Natural killer cell treated with Interleukin-12 subunit alpha and Interleukin-12 subunit beta and Interleukin-15 and Interleukin-18, amount 100 ng/mL, for 72 hours (primary cell): ENCODE results near the gene ELFN2. TPM values are rescaled to one million over a fixed set of nuclear protein-coding genes. Genes with fewer than 3 reads are reported as not detected.

Experiments used
- ATAC-seq, 2 donors: fragments of 150-1000 bp; cut with Tn5 transposase in 1 of 2; sonication (Bioruptor Pico), chemical (Tn5 transposase) in 1 of 2; 2 replicates each; pipeline ENCODE4 v1.10.0; 2021
- DNase-seq: peaks from one replicate; pipeline ENCODE4 v3.0.0; 2022; ENCODE audit warnings: low spot score
- H3K27ac Mint-ChIP-seq, 2 donors: 1 replicate in 1 of 2; 2 replicates in 1 of 2; pipeline ENCODE4 v1.8.0; 2022; ENCODE audit warnings: mixed read lengths in 2 of 2, mild to moderate bottlenecking in 1 of 2, moderate library complexity in 1 of 2
- H3K27me3 Mint-ChIP-seq, 2 donors: 1 replicate in 1 of 2; 2 replicates in 1 of 2; pipeline ENCODE4 v1.8.0; 2022; ENCODE audit warnings: mixed read lengths in 2 of 2
- H3K36me3 Mint-ChIP-seq: one replicate; pipeline ENCODE4 v1.8.0; 2022; ENCODE audit warnings: mixed read lengths
- H3K4me1 Mint-ChIP-seq, 2 donors: 1 replicate in 1 of 2; 2 replicates in 1 of 2; pipeline ENCODE4 v1.8.0; 2022; ENCODE audit warnings: low read depth in 2 of 2, mixed read lengths in 2 of 2, mild to moderate bottlenecking in 1 of 2
- H3K4me3 Mint-ChIP-seq: one replicate; pipeline ENCODE4 v1.8.0; 2022; ENCODE audit warnings: mixed read lengths
- H3K9me3 Mint-ChIP-seq: 2 replicates; pipeline ENCODE4 v1.8.0; 2022; ENCODE audit warnings: mixed read lengths
- total RNA-seq, 2 donors: library from RNA; stranded (reverse); gene quantifications; one replicate each; pipeline ENCODE4 v1.2.3, GENCODE V29; 2022

ELFN2 gene
- total RNA-seq, 2 donors from 2014 or later: 0.40 TPM; not detected in 1

DNA sequence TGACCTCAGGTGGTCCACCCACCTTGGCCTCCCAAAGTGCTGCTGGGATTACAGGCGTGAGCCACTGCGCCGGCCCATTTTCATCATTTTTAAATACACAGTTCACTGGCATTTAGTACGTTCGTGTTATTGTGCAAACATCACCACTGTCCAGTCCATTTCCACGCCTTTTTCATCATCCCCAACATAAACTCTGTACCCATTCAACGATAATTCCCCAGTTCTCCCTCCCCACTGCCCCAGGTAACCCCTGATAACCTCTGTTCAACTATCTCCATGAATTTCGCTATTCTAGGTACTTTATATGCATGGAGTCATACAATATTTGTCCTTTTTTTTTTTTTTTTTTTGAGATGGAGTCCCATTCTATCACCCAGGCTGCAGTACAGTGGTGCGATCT lies 18.2 kb upstream of the ELFN2 start:
- ATAC-seq (no peak), DNase-seq (no peak)
- no peak overlapping the region for H3K4me3 Mint-ChIP-seq
- H3K27ac Mint-ChIP-seq: no peak overlapping the region
- H3K36me3 Mint-ChIP-seq: peaks cover 5% of the 10 kb centered on the region
- peaks cover 7 to 10% of the 10 kb centered on the region in 2 donors for H3K4me1 Mint-ChIP-seq
- peaks cover 3% of the 10 kb centered on the region for H3K9me3 Mint-ChIP-seq
- peaks cover 10 to 16% of the 10 kb centered on the region in 2 donors for H3K27me3 Mint-ChIP-seq

GRCh38 chr22:37443977-37444376 lies 16.7 kb upstream of the ELFN2 start:
- Mint-ChIP-seq H3K4me1 (peaks cover 7 to 10% of the 10 kb centered on the region in 2 donors), H3K27ac (no peak overlapping the region), H3K36me3 (peaks cover 5% of the 10 kb centered on the region), H3K9me3 (peaks cover 3% of the 10 kb centered on the region), H3K27me3 (peaks cover 10 to 16% of the 10 kb centered on the region in 2 donors), H3K4me3 (no peak overlapping the region)
- ATAC-seq: no peak
- no peak for DNase-seq

- H3K4me1 Mint-ChIP-seq: peaks cover 7 to 10% of the 10 kb centered on the region in 2 donors
- peaks cover 10 to 16% of the 10 kb centered on the region in 2 donors for H3K27me3 Mint-ChIP-seq
- no peak for ATAC-seq
These were observed 15.8 kb upstream of the ELFN2 start for GRCh38 chr22:37443086-37443485.

DNA sequence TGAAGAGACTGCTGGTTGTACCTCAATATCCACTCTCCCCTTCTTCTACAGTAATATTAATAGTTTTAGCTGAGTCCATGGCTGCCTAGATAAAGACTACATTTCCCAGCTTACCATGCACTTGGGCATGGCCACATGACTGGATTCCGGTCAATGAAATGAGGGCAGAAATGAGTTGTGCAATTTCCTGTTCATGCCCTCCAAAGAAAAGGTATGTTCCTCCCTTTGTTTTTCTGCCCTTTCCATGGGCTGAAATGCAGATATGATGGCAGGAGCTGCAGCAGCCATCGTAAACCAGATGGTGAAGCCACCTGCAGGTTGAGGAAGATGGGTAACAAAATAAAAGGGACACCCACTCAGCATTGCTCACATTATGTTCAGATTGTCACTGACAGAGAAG lies 15.3 kb upstream of the ELFN2 start:
- H3K27ac Mint-ChIP-seq: peak overlapping the region in 1 of 2 donors; percentile 54
- H3K27me3 Mint-ChIP-seq: peaks cover 10 to 16% of the 10 kb centered on the region in 2 donors
- H3K4me1 Mint-ChIP-seq: peaks cover 7 to 10% of the 10 kb centered on the region in 2 donors
- H3K36me3 Mint-ChIP-seq: peaks cover 5% of the 10 kb centered on the region
- peak; percentile 62 to 83 for ATAC-seq
- peaks cover 3% of the 10 kb centered on the region for H3K9me3 Mint-ChIP-seq
- DNase-seq: no peak
- H3K4me3 Mint-ChIP-seq: no peak overlapping the region

More at GRCh38 chr22:37443086-37443485, 15.8 kb upstream of the ELFN2 start:
- DNase-seq: no peak
- H3K36me3 Mint-ChIP-seq: peaks cover 5% of the 10 kb centered on the region
- peaks cover 3% of the 10 kb centered on the region for H3K9me3 Mint-ChIP-seq
- no peak overlapping the region for H3K4me3 Mint-ChIP-seq
- peak overlapping the region in 1 of 2 donors; percentile 54 for H3K27ac Mint-ChIP-seq

DNA sequence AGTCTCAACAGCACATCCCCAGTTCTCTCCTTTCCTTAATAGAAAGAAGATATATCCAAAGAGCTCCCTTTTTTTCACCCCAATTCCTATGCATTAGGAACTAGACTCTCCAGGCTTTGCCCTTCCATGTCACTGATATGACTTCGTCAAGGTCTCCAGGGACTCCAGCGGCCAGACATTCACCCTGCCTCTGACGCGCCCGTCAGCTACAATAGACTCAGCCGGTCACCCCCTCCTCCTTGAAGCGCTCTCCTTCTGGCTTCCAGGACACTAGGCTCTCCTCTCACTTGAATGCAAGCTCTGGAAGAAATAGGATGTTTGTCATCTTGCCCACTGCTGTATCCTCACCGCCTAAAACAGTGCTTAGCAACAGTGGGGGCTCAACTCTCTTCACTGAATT lies 14.9 kb upstream of the ELFN2 start:
- Mint-ChIP-seq H3K9me3 (peaks cover 3% of the 10 kb centered on the region), H3K4me3 (no peak overlapping the region), H3K4me1 (peaks cover 7 to 10% of the 10 kb centered on the region in 2 donors), H3K27ac (peak overlapping the region in 1 of 2 donors; percentile 54), H3K27me3 (peaks cover 12 to 16% of the 10 kb centered on the region in 2 donors), H3K36me3 (peaks cover 5% of the 10 kb centered on the region)
- peak in 1 of 2 donors; percentile 9 for ATAC-seq
- DNase-seq: no peak

GRCh38 chr22:37440875-37441274 lies 13.6 kb upstream of the ELFN2 start:
- Mint-ChIP-seq H3K4me1 (peaks cover 7 to 10% of the 10 kb centered on the region in 2 donors), H3K27ac (no peak overlapping the region), H3K36me3 (peaks cover 5% of the 10 kb centered on the region), H3K27me3 (peaks cover 13 to 16% of the 10 kb centered on the region in 2 donors), H3K4me3 (no peak overlapping the region), H3K9me3 (peaks cover 3% of the 10 kb centered on the region)
- DNase-seq (no peak), ATAC-seq (no peak)

GRCh38 chr22:37439347-37439746 lies 12.1 kb upstream of the ELFN2 start:
- peaks cover 3% of the 10 kb centered on the region for H3K9me3 Mint-ChIP-seq
- no peak for ATAC-seq
- H3K36me3 Mint-ChIP-seq: peaks cover 5% of the 10 kb centered on the region
- DNase-seq: no peak
- H3K27me3 Mint-ChIP-seq: peaks cover 16 to 17% of the 10 kb centered on the region in 2 donors
- no peak overlapping the region for H3K27ac Mint-ChIP-seq
- H3K4me1 Mint-ChIP-seq: peaks cover 7 to 10% of the 10 kb centered on the region in 2 donors
- no peak overlapping the region for H3K4me3 Mint-ChIP-seq

DNA sequence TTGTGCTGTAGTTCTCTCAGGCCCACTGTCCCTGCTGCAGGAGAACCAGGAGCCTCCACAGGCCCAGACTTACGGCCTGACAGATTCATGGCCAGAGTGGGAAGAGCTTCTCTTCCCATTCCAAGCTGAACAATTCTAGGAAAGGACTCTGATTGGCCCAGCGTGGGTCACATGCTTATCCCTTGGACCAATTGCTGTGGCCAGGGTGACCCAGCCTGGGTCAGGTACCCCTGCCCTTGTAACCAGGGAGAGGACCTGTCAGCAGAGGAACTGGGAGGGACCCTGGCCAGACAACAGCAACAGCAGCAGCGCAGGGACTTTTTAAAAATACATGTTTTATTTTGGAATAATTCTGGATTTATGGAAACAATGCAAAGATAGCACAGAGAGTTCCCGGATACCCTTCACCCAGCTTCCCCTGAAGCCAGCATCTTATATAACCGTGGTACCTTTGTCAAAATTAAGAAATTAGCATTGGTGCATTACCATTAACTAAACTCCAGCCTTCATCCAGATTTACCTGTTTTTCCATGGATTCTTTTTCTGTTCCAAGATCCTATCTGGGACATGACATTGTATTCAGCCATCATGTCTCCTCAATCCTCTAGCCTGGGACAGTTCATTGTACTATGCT lies 8.8 kb upstream of the ELFN2 start:
- Mint-ChIP-seq H3K27ac (no peak overlapping the region), H3K27me3 (peaks cover 3 to 15% of the 10 kb centered on the region in 2 donors)

GRCh38 chr22:37433786-37434185 lies 6.5 kb upstream of the ELFN2 start:
- Mint-ChIP-seq H3K4me1 (peaks cover 7 to 17% of the 10 kb centered on the region in 2 donors), H3K36me3 (no peaks in the 10 kb centered on the region), H3K4me3 (no peak overlapping the region), H3K27ac (no peak overlapping the region), H3K27me3 (peaks cover 20% of the 10 kb centered on the region in 2 donors), H3K9me3 (no peaks in the 10 kb centered on the region)
- DNase-seq: no peak
- ATAC-seq: no peak

More for the DNA sequence above, 8.8 kb upstream of the ELFN2 start:
- DNase-seq (no peak), ATAC-seq (no peak)
- peaks cover 7 to 17% of the 10 kb centered on the region in 2 donors for H3K4me1 Mint-ChIP-seq
- H3K36me3 Mint-ChIP-seq: peaks cover 1% of the 10 kb centered on the region
- H3K9me3 Mint-ChIP-seq: no peaks in the 10 kb centered on the region
- no peak overlapping the region for H3K4me3 Mint-ChIP-seq

- H3K27me3 Mint-ChIP-seq: peaks cover 23 to 27% of the 10 kb centered on the region in 2 donors
- peak overlapping the region in 1 of 2 donors; percentile 25 for H3K27ac Mint-ChIP-seq
- H3K4me3 Mint-ChIP-seq: peak overlapping the region; percentile 47
- DNase-seq (no peak), ATAC-seq (no peak)
- no peaks in the 10 kb centered on the region for H3K9me3 Mint-ChIP-seq
- peaks cover 9 to 17% of the 10 kb centered on the region in 2 donors for H3K4me1 Mint-ChIP-seq
- H3K36me3 Mint-ChIP-seq: no peaks in the 10 kb centered on the region
These were observed 5.4 kb upstream of the ELFN2 start for GRCh38 chr22:37432708-37433054.

- H3K4me3 Mint-ChIP-seq: peak overlapping the region; percentile 47
- peak overlapping the region in 1 of 2 donors; percentile 25 for H3K27ac Mint-ChIP-seq
- peaks cover 20 to 27% of the 10 kb centered on the region in 2 donors for H3K27me3 Mint-ChIP-seq
- no peak for DNase-seq
- no peaks in the 10 kb centered on the region for H3K9me3 Mint-ChIP-seq
- no peaks in the 10 kb centered on the region for H3K36me3 Mint-ChIP-seq
- H3K4me1 Mint-ChIP-seq: peaks cover 9 to 17% of the 10 kb centered on the region in 2 donors
- ATAC-seq: peak; percentile 67 to 82
These were observed 4.8 kb upstream of the ELFN2 start for GRCh38 chr22:37431801-37432707.

- Mint-ChIP-seq H3K4me1 (peaks cover 9 to 19% of the 10 kb centered on the region in 2 donors), H3K9me3 (no peaks in the 10 kb centered on the region), H3K4me3 (no peak overlapping the region), H3K27me3 (peaks cover 23 to 29% of the 10 kb centered on the region in 2 donors), H3K27ac (peak overlapping the region in 1 of 2 donors; percentile 25), H3K36me3 (no peaks in the 10 kb centered on the region)
- no peak for ATAC-seq
- DNase-seq: no peak
These were observed 4.1 kb upstream of the ELFN2 start for GRCh38 chr22:37431366-37431765.

GRCh38 chr22:37430941-37431340 lies 3.7 kb upstream of the ELFN2 start:
- no peak overlapping the region for H3K27ac Mint-ChIP-seq
- no peak for ATAC-seq
- H3K36me3 Mint-ChIP-seq: no peaks in the 10 kb centered on the region
- no peaks in the 10 kb centered on the region for H3K9me3 Mint-ChIP-seq
- H3K27me3 Mint-ChIP-seq: peaks cover 27 to 33% of the 10 kb centered on the region in 2 donors
- peaks cover 13 to 22% of the 10 kb centered on the region in 2 donors for H3K4me1 Mint-ChIP-seq
- no peak for DNase-seq
- no peak overlapping the region for H3K4me3 Mint-ChIP-seq
